ENCODE measurements around the gene F12. TPM values are rescaled to one million over a fixed set of nuclear protein-coding genes. Genes with fewer than 3 reads are reported as not detected.

The F12 gene
- total RNA-seq, 2 donors from 2014 or later = 0.27 to 0.39 TPM

- ATAC-seq = no peak
- no peak for DNase-seq
- intact Hi-C loops (cut with DNase I) = no loop called here
These were observed 54.0 kb downstream of the F12 start for GRCh38 chr5:177355162-177355867.

- ATAC-seq (no peak), DNase-seq (no peak)
- intact Hi-C loops (cut with DNase I) = no loop called here
These were observed 54.7 kb downstream of the F12 start for GRCh38 chr5:177354711-177355110.

- ATAC-seq = no peak
- no peak for DNase-seq
- intact Hi-C loops (cut with DNase I) = no loop called here
These were observed 55.1 kb downstream of the F12 start for GRCh38 chr5:177354256-177354655.

DNA sequence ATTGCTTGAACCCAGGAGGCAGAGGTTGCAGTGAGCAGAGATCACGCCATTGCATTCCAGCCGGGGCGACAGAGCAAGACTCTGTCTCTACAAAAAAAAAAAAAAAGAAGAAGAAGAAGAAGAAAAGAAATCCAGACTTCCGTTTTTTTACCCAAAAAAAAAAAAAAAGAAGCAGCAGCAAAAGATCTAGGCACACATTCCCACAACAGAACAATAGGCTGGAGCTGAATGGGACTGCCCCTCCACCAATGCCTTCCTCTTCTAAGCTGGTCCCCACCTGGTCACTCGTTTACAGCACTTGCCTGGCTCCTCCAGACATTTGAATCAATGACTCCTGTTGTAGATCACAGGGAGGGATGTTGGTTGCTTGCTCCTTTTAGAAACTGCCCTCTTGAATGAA lies 56.3 kb downstream of the F12 start:
- intact Hi-C loops (cut with DNase I) = no loop called here
- no peak for DNase-seq
- ATAC-seq = no peak

Other genes with a start within 250 kb of the F12 start
- 10 to 100 TPM; 18.8 to 20.1 TPM for gene RAB24, start 105.8 kb downstream of the F12 start, total RNA-seq
- gene PRELID1, start 105.8 kb downstream of the F12 start, total RNA-seq = 10 to 100 TPM; 52.6 to 64.0 TPM
- 1 to 10 TPM; 2.8 to 3.4 TPM for gene MXD3, start 97.7 kb downstream of the F12 start, total RNA-seq
- gene LMAN2, start 57.9 kb downstream of the F12 start, total RNA-seq = 10 to 100 TPM; 76.4 to 77.7 TPM
- gene RGS14, start 51.6 kb downstream of the F12 start, total RNA-seq = 1 to 10 TPM; 3.7 to 4.7 TPM
- gene SLC34A1, start 25.1 kb downstream of the F12 start, total RNA-seq = not detected
- gene PFN3, start 8.9 kb downstream of the F12 start, total RNA-seq = not detected
- gene GRK6, start 17.1 kb upstream of the F12 start, total RNA-seq = 10 to 100 TPM; 14.6 to 20.1 TPM
- 1 to 10 TPM in 1 of 2 donors, under 1 TPM in 1; 0.59 to 1.6 TPM for gene PRR7, start 37.2 kb upstream of the F12 start, total RNA-seq
- gene DBN1, start 64.1 kb upstream of the F12 start, total RNA-seq = 10 to 100 TPM; 30.2 to 55.1 TPM
- gene PDLIM7, start 88.0 kb upstream of the F12 start, total RNA-seq = 10 to 100 TPM; 50.5 to 94.5 TPM
- 1 to 10 TPM; 5.3 to 9.0 TPM for gene DOK3, start 100.3 kb upstream of the F12 start, total RNA-seq
- 10 to 100 TPM; 33.1 to 53.5 TPM for gene DDX41, start 107.4 kb upstream of the F12 start, total RNA-seq
- 10 to 100 TPM; 26.1 to 30.1 TPM for gene FAM193B, start 145.0 kb upstream of the F12 start, total RNA-seq
- gene TMED9, start 182.6 kb upstream of the F12 start, total RNA-seq = 100 to 1,000 TPM; 101 to 131 TPM
- 10 to 100 TPM; 14.5 to 20.4 TPM for gene B4GALT7, start 190.6 kb upstream of the F12 start, total RNA-seq

All from left cardiac atrium (tissue), 4 donors.